Endometrium (tissue), 2 donors: ENCODE data around the gene CLP1.
A peak's percentile ranks its signal among the peaks of the same experiment; 100 is the strongest.
"Not testable (repeated sequence)": the region's sequence is repeated elsewhere in the genome, so short reads cannot be mapped to it uniquely, and the experiment has no call there.

ENCODE experiments used
- FAIRE-seq: peaks from 2 replicates; lab custom pipeline; 2012; peaks lifted over from hg19 to GRCh38; lab: Jason Lieb, UNC
- donor health status: control.
- donor health status: control.

Gene CLP1

DNA sequence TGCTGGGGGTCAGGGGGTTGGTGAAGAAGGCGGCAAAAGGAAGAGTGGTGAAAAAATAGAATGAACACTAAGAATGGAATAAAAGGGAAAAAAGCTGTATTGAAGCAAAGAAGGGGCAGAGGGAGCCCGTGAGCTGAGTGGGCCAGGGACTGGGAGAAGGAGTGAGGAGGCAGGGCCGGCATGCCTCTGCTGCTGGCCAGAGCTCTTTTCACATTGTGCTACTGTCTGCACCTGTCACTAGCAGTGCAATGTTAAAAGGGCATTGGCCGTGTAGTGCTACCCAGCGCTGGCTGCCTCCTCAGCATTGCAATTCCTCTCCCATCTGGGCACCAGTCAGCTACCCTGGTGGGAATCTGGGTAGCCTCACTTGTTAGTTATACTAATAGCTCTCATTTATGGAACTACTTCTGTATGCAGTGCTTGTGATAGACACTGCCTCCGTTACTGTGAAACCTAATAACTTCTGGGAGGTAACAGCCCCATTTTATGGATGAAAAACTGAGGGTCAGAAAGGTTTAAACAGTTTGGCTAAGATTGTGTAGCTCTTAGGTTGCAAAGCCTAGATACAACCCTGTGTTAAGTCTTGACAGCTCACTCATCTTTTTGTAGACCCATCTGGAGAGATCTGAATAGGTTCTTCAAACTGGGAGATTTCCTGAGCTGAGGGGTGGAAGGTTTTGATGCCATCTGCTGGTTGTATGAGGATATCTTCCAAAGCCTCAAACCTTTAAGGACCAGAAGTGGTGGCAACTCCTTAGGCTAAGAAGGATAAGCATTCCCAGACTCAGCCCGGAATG, 16.4 kb upstream of the CLP1 start:
- FAIRE-seq: peak; percentile 15

DNA sequence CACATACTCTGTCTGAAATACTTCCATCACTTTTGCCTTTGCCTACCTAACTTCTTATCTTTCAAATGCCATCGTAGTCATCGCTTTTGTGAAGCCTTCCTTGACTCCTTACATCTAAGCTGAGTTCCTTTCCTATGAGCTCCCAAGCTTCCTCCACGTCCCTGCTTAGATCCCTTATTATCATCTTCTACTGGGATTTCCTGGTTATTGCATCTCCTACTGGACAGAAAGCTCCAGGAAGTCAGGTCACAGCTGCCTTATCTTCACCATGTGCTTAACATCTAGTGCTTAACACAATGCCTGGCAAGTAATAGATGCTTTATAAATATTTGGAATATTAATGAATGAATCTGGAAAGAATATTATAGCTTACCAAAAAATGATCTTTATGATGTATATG, 13.8 kb upstream of the CLP1 start:
- no peak for FAIRE-seq

DNA sequence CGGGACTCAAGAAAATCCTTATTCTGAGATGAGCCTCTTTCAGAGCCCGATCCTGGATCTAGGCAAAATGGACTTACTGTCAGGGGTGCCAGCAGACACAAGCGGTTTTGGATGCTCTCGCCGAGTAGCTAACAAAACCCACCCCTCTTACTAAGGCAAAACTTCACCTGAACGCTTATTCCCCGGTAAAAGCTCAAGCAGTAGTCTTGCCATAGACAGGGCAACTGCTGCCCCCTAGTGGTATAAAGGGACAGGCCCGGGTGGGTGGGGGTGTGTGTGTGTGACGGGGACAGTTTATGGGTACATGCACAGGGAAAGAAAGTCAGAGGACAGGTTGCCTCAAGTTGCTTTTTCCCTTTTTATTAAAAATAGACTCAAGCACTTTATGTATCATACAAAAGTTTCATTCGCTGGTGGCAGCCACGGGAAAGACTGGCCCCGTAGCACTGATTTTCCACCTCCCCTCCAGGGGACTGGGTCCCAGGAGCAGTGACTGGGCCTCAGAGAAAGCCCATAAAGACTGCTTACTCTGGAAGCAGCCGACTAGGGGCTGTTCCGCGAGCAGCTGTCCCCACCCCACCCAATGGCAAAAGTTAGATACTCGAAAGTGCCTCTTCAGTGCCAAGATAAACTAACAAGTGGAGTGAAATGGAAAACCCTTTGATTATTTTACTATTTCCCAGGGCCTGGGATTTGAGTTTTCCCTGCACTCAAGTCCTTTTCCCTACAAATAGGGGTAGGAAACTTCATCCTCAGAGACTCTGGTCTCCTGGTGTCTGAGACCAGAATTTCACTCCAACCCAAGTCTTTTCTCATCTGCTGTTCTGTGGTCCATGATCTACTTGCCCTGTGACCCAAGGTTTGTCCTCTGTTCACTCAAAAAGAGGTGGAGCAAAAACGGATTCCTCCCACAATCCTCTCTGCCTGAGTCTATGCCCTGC, 12.5 kb upstream of the CLP1 start:
- no peak for FAIRE-seq

DNA sequence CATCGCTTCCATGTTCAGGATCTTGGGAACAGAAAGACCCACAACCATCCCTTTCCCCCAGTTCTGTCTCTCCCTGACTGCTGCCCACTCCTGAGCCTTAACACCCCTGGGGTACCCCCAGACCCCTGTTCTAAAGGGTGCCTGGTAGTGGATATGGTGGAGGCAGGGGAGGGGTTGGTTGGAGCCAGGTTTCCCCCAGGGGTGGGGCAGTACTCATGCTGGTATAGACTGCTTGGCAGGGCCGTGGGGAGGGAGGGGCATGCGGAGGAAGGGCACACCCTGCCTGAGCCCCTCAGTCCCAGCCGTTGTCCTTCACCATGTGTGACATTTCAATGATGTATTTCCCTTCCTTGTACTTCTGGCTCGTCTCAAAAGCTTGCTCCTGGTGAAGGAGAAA, 11.9 kb upstream of the CLP1 start:
- FAIRE-seq: no peak

DNA sequence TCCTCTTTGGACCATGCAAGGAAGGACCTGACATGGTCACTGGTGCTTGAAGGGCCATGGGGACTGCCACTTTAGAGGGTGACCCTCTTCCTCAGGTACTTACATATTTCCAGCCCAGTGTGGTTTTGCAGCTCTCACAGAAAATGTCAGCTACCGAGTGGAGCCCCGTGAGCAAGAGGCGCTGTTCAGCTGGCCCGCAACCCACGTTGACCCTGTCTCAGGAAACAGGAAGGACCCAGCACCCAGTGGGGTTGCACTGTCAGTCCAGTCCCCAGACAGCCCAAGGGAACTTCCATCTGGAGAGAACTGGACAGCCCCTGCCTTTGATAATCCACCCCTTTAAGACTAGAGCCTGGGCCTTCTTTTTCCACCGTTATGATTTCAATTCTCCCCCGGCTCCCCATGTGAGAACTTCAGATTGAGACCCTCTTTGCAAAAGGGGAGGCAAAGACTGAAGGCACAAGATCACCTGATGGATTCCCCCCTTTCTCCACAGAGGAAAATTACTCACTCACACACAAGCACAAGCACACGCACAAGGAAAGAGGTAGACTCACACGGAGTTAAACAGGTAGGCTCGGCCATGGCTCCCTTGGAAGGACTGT, 11.3 kb upstream of the CLP1 start:
- no peak for FAIRE-seq

DNA sequence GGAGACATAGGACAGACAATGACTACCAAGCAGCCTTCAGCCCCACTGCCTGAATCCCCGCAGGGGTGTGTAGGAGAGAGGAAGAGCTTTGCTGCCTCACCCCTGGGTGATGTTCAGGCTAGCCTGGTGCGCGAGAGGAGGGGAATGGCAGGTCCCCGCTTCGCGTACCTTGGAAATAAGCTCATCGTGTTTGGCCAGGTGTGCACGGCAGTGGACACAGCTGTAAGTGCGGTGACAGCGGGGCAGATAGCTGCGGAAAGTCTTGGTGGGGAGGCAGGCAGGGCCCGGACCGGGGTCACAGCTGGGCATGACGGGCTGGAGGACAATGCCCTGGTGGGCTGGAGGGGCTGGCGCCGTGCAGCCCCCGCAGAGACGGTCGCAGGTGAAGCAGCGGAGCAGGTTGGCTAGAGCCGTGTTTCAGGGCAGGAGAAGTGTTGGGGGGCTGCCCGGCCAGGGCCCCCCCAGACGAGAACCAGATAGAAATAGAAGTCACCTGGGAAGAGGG, 10.7 kb upstream of the CLP1 start:
- no peak for FAIRE-seq

DNA sequence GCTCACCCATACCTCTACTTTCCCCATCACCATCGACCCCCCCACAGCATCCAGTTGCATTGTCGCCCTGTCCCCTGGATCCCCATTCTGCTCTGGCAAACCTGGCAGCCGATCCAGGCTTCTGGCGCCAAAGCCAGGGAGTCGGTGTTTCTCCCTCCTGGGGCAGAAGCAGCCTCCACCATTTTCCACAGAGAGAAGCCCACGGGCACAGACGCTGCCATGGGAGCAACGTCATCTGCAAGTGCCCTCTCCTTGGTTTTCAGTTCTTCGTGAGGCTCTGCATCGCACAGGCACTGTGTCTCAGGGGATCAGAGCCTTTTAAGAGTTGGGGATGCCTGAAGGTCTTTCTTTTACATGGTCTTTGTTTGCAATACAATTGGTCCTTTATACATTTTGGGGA, 10.2 kb upstream of the CLP1 start:
- FAIRE-seq: no peak

DNA sequence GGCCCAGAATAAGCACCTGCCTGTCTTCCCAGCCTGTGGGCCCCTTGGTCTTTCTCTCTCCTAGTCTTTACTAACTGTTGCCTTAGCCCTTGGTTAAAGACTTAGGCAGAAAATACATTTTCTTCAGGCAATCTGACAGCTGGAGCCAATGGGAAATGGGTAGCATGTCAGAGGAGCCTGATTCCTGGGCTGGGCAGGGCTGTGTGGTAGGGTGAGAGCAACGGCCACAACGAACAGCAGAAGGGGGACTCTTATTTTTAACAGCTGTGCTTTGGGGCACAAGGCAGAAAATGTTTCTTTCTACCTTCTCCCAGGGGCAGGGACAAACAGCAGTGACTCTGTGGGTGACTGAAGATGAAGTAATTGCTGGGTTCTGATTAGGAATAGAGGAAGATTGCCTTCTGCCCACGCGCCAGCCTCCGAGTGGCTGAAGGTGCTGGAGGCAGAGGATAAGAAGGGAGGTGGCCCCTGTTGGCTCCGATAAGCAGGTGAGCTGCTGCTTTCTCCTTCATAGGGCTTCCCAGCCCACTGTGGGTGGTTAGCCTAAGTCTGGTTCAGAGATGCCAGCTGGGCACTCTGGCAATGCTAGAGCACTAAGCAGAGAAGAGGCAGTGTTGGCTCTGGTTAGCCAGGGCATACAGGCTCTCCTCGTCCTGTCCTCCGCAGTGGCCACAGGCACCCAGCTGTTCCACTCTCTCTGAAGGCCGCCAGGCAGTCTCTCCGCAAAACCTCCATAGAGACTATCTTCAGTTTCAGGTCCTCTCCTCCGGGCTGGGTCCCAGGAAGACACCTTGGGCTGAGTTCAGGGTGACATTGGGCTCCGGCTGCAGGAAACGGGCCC, 9.4 kb upstream of the CLP1 start:
- no peak for FAIRE-seq

DNA sequence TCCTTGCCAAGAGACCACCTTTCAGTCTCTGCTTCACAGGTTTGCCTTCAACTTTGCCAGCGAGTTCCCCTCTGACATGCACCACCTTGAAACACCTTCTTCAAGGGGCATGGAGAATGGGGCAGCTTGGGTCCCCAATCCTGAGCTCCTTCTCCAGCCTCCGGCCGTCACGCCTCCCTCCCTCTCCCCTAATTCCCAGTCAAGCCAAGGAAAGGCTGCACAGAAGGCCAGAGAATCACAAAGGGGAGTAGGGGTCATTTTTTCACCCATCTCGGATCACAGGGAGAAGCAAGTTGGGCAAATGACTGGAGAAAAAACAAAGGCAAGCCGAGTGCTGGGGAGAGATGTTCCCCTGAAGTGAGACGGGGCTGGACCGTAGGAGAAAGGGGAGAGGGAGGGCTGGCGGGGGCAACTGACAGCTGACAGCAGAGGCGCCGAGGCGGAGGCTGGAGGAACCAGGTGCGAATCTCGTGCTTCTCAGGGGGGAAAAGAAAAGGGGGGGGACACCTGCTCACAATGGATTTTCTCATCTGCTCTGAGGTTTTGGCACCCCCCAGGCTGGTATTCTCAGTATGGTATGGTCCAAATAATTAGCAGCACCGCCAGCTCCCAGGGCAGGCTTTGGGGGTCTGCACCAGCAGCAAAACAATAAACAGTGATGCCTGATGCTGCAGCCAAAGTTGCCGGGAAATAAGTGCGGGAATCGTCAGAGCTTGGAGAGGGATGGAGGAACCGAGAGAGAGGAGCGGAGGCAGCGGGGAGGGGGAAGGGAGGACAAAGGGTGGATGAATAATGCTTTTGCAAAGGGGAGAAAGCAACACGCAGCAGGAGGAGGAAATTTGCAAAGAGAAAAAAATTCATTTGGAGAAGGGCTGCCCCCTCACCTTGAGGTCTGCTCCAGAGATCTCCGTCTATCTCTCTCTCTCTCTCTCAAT, 8.5 kb upstream of the CLP1 start:
- no peak for FAIRE-seq

DNA sequence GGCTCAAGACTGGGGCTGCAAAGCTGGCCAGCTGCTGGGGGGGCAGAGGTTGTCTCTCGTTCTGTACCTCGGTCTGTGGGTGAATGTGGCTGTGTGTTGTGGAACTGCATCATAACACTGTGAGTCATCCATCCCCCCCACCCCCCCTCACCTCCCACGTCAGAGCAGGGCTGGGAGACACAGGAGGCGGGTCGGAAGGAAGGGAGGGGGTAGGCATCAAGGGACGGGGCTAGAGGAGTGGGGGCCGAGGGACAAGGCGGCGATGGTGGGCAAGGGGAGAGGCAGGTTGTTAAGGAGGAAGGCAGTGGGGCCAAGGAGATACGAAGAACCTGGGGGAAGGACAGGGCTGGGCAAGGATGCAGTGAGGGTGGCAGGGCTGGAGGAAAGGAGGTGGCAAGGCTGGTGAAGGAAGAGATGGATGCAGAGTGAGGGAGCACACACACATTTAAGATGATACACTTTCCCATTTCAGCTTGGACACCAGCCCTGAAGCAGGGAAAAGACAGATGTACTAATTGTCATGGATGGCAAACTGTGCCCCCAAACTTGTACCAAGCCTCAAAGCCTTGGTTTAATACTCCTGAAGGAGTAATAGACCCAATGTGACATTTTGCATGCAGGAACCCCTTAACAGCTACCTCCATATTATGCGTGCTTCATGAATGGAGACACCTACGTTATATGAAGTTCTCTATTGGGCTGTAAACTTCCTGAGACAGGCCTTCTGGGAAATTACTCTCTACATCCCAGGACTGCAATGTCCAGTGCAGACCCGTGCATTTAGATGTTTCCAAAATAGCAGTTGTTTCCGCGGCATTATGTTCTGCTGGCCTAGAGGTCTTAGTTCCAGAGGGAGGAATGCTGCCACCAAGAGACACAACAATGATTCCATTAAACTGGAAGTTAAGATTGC, 7.5 kb upstream of the CLP1 start, which contains the start of gene YPEL4:
Gene YPEL4, minus strand, starts transcription at position 87 of the 913 bp plus-strand sequence. CDS start 2,805 bp downstream, outside the sequence.
- FAIRE-seq: no peak

DNA sequence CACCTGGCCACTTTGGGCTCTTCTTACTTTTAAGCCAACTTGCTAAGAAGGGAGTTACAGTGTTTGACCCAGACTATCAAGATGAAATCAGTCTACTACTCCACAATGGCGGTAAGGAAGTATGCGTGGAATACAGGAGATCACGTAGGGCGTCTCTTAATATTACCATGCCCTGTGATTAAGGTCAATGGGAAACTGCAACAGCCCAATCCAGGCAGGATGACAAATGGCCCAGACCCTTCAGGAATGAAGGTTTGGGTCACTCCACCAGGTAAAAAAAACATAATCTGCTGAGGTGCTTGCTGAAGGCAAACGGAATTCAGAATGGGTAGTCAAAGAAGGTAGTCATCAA, 6.8 kb upstream of the CLP1 start:
- no peak for FAIRE-seq

DNA sequence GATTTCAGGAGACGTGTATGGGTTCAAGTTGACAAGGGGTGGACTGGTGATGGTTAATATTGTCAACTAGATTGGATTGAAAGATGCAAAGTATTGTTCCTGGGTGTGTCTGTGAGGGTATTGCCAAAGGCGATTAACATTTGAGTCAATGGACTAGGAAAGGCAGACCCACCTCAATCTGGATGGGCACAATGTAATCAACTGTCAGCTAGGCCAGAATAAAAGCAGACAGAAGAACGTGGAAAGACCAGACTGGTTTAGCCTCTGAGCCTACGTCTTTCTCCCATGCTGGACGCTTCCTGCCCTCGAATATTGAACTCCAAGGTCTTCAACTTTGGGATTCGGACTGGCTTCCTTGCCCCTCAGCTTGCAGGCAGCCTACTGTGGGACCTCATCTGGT, 6.2 kb upstream of the CLP1 start:
- FAIRE-seq: no peak

DNA sequence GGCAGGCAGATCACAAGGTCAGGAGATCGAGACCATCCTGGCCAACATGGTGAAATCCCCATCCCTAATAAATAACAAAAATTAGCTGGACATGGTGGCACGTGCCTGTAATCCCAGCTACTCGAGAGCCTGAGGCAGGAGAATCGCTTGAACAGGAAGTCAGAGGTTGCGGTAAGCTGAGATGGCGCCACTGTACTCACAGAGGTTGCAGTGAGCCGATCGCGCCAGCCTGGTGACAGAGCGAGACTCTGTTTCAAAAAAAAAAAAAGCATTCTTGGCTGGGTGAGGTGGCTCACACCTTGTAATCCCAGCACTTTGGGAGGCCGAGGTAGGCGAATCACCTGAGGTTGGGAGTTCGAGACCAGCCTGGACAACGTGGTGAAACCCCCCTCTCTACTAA, 5.3 kb upstream of the CLP1 start:
- FAIRE-seq: not testable (repeated sequence)

DNA sequence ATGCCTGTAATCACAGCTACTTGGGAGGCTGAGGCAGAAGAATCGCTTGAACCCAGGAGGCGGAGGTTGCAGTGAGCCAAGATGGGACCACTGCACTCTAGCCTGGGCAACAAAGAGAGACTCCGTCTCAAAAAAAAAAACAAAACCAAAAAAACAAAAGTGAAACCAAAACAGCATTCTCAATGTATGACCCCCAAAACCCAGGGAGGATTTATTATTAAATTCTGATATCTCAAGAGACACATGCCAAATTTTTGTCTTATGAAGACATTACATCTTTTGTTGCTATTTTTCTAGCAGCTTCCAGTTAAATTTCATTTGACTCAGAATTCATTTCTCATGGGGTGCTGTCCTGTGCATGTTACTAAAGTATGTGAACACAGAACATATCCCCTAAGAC, 4.9 kb upstream of the CLP1 start:
- FAIRE-seq: no peak

DNA sequence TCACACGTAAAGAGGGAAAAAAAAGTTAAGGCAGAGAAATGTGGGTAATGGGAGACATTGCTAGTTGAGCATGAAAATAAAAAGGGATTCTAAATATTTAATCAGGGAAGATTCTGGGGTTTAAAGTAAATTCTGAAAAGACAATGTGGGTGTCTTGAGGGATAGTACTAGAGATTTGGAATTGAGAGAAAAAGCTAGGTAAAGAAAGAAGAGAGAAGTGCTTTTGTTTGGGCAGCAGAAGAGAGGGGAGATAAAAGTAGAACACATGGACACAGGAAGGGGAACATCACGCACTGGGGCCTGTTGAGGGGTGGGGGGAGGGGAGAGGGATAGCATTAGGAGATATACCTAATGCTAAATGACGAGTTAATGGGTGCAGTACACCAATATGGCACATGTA, 4.4 kb upstream of the CLP1 start:
- no peak for FAIRE-seq

DNA sequence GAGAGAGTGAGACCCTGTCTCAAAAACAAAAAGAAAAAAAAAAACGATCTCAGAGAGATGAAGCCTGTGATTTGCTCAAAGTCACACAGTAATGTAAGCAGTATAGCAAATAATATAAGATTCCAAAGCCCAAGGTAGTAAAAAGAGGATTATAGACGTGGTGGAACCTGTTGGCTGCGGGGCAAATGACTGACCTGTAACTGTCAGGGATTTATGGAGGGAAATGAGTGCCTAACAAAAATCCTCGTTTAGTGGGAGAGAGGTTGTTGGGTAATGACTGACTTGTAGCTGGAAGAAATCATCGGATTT, 723 bp upstream of the CLP1 start:
- no peak for FAIRE-seq

DNA sequence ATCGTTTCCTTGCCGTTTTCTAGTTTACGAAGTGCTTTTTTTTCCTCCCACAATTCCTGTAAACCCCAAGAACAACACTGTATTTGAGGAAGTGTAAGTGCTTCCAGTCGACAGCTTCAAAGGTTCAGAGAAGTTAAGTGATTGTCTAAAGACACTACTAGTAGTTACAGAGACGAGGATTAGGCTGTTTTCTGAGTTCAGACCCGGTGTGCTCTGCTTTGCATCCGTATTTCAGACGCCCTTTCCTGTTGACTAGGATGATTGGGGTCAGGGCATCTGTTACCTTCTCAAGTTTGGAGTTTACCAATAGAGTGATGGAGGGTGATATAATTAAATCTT, 430 bp downstream of the CLP1 start:
- no peak for FAIRE-seq

DNA sequence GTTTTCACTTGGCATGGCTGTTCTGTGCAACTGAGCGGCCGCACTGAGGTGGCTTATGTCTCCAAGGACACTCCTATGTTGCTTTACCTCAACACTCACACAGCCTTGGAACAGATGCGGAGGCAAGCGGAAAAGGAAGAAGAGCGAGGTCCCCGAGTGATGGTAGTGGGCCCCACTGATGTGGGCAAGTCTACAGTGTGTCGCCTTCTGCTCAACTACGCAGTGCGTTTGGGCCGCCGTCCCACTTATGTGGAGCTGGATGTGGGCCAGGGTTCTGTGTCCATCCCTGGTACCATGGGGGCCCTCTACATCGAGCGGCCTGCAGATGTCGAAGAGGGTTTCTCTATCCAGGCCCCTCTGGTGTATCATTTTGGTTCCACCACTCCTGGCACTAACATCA, 2.1 kb downstream of the CLP1 start:
- FAIRE-seq: no peak

DNA sequence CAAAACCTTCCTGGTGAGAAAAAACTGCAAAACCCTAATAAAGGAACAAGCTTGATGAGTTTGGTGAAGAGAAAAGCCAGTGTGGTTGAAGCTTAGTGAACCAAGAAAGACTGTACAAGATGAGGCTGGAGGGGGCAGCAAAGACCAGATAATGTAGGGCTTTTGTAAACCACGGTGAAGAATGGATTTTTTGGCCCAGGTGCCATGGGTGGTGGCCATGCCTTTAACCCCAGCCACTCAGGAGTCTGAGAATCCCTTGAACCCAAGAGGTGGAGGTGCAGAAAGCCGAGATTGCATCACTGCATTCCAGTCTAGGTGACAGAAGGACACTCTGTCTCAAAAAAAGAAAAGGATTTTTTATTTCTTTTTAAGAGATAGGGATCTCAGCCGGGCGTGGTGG, 5.3 kb downstream of the CLP1 start:
- no peak for FAIRE-seq

DNA sequence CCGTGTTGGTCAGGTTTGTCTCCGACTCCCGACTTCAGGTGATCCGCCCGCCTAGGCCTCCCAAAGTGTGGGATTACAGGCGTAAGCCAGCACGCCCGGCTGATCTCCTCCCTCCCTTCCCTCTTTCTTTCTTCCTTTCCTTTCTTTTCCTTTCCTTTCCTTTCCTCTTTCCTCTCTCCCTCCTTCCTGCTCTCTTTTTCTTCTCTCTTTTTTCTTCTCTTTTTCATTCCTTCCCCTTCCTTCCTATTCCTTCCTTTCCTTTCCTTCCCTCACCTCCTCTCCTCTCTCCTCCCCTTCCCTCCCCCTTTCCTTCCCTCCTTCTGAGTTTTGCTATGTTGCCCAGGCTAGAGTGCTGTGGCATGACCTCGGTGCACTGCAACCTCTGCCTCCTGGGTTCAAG, 6.4 kb downstream of the CLP1 start:
- FAIRE-seq: no peak
